EH (cell line): ENCODE results near the gene IL23R.
A peak's percentile ranks its signal among the peaks of the same experiment; 100 is the strongest.
"Not testable (repeated sequence)": the region's sequence is repeated elsewhere in the genome, so short reads cannot be mapped to it uniquely, and the experiment has no call there.

ENCODE experiments used
- DNase-seq: peaks from one replicate; pipeline ENCODE4 v3.0.0-alpha.2; 2015; ENCODE audit warnings: low read depth

Gene IL23R

GRCh38 chr1:67166196-67166595 lies at the start of gene IL23R:
Gene IL23R, plus strand, starts transcription at chr1:67166454. Its CDS starts 1,667 bp downstream, at chr1:67168121.
- DNase-seq, result no peak

- no peak for DNase-seq
These were observed 48.1 kb upstream of the IL23R start for GRCh38 chr1:67118191-67118590.

- no peak for DNase-seq
These were observed 47.6 kb upstream of the IL23R start for GRCh38 chr1:67118646-67119045.

- no peak for DNase-seq
These were observed 45.2 kb upstream of the IL23R start for GRCh38 chr1:67120855-67121619.

- DNase-seq, result no peak
These were observed 41.8 kb upstream of the IL23R start for GRCh38 chr1:67124455-67124854.

GRCh38 chr1:67126111-67126746 lies 40.0 kb upstream of the IL23R start:
- DNase-seq, result peak; percentile 36

GRCh38 chr1:67126974-67127373 lies 39.3 kb upstream of the IL23R start:
- no peak for DNase-seq

- no peak for DNase-seq
These were observed 35.6 kb upstream of the IL23R start for GRCh38 chr1:67130673-67131072.

- no peak for DNase-seq
These were observed 33.1 kb upstream of the IL23R start for GRCh38 chr1:67133177-67133576.

- DNase-seq, result no peak
These were observed 31.6 kb upstream of the IL23R start, which contains the start of gene C1orf141 for GRCh38 chr1:67134695-67135094. Gene C1orf141, minus strand, starts transcription at chr1:67134970. Its CDS starts 7,730 bp downstream, at chr1:67127240.

GRCh38 chr1:67135354-67135753 lies 30.9 kb upstream of the IL23R start:
- peak; percentile 81 for DNase-seq

GRCh38 chr1:67137307-67137753 lies 28.9 kb upstream of the IL23R start:
- no peak for DNase-seq

- no peak for DNase-seq
These were observed 27.3 kb upstream of the IL23R start for GRCh38 chr1:67138813-67139499.

- DNase-seq, result no peak
These were observed 25.8 kb upstream of the IL23R start for GRCh38 chr1:67140460-67140859.

- DNase-seq, result not testable (repeated sequence)
These were observed 24.4 kb upstream of the IL23R start for GRCh38 chr1:67141832-67142231.

- no peak for DNase-seq
These were observed 23.3 kb upstream of the IL23R start for GRCh38 chr1:67142931-67143330.

- no peak for DNase-seq
These were observed 22.3 kb upstream of the IL23R start for GRCh38 chr1:67143966-67144365.

GRCh38 chr1:67144696-67145095 lies 21.6 kb upstream of the IL23R start:
- no peak for DNase-seq

- DNase-seq, result no peak
These were observed 20.2 kb upstream of the IL23R start for GRCh38 chr1:67146101-67146500.

GRCh38 chr1:67146539-67146938 lies 19.7 kb upstream of the IL23R start:
- DNase-seq, result no peak

- DNase-seq, result not testable (repeated sequence)
These were observed 18.3 kb upstream of the IL23R start for GRCh38 chr1:67147973-67148372.

- DNase-seq, result peak; percentile 18
These were observed 17.6 kb upstream of the IL23R start for GRCh38 chr1:67148516-67149178.
